ENCODE data around the gene TMEM42.

- no peak for TF ChIP-seq CHD2 (IDR thresholded peaks at IDR 0.05; ENCODE audit: low read length, partially characterized antibody)
- no peak for TF ChIP-seq CTCF (IDR thresholded peaks at IDR 0.05)
- no peak for TF ChIP-seq TEAD4 (IDR thresholded peaks at IDR 0.05; ENCODE audit: borderline replicate concordance, insufficient read depth)
- no peak for TF ChIP-seq USF2 (IDR thresholded peaks at IDR 0.05; ENCODE audit: borderline replicate concordance, low read depth, low read length)
- TF ChIP-seq POLR2AphosphoS5 (IDR thresholded peaks at IDR 0.05; ENCODE audit: low read depth, low read length): no peak
- no peak for TF ChIP-seq FOXJ3 (CRISPR knock-in tag; IDR thresholded peaks at IDR 0.05)
- no peak for TF ChIP-seq EP300 (IDR thresholded peaks at IDR 0.05; ENCODE audit: borderline replicate concordance in 1 of 2, low read depth in 1 of 2, low read length in 1 of 2)
- no peak for TF ChIP-seq PBX3 (IDR thresholded peaks at IDR 0.05)
- TF ChIP-seq SMC3 (IDR thresholded peaks at IDR 0.05; ENCODE audit: low read depth, low read length): no peak
- TF ChIP-seq NRF1 (IDR thresholded peaks at IDR 0.05; ENCODE audit: low read depth, low read length): no peak
- TF ChIP-seq EZH2phosphoT487 (IDR thresholded peaks at IDR 0.05; ENCODE audit: borderline replicate concordance, low read depth): no peak
Measured at GRCh38 chr3:44832032-44832431, 29.7 kb upstream of the TMEM42 start.
